HG03520 (cell line): Measurements from ENCODE around the gene PPP1R36.
A peak's percentile ranks its signal among the peaks of the same experiment; 100 is the strongest.
"Not testable (repeated sequence)": the region's sequence is repeated elsewhere in the genome, so short reads cannot be mapped to it uniquely, and the experiment has no call there.

Experiments
- ATAC-seq: cut with Tn5 transposase; IDR thresholded peaks from one replicate; pipeline ENCODE4 v1.9.1; 2021; ENCODE audit warnings: mild to moderate bottlenecking, moderate library complexity; ENCODE audit not compliant: unreplicated experiment

Gene PPP1R36

GRCh38 chr14:64562436-64562835 is 12.7 kb downstream of the PPP1R36 start:
- no peak for ATAC-seq

- ATAC-seq, result no peak
These were observed 13.9 kb downstream of the PPP1R36 start for GRCh38 chr14:64563696-64564095.

- no peak for ATAC-seq
These were observed 16.9 kb downstream of the PPP1R36 start for GRCh38 chr14:64566651-64567122.

GRCh38 chr14:64569138-64569631 is 19.4 kb downstream of the PPP1R36 start:
- no peak for ATAC-seq

GRCh38 chr14:64569646-64570045 is 19.9 kb downstream of the PPP1R36 start:
- ATAC-seq, result not testable (repeated sequence)

- ATAC-seq, result no peak
These were observed 22.8 kb downstream of the PPP1R36 start for GRCh38 chr14:64572386-64573104.

GRCh38 chr14:64573109-64573508 is 23.3 kb downstream of the PPP1R36 start:
- no peak for ATAC-seq

GRCh38 chr14:64574371-64575107 is 24.8 kb downstream of the PPP1R36 start:
- ATAC-seq, result no peak

- ATAC-seq, result no peak
These were observed 27.4 kb downstream of the PPP1R36 start for GRCh38 chr14:64577211-64577610.

GRCh38 chr14:64580467-64580866 is 30.7 kb downstream of the PPP1R36 start:
- ATAC-seq, result no peak

GRCh38 chr14:64581363-64581762 is 31.6 kb downstream of the PPP1R36 start:
- ATAC-seq, result no peak

GRCh38 chr14:64581817-64582216 is 32.1 kb downstream of the PPP1R36 start:
- no peak for ATAC-seq

GRCh38 chr14:64584190-64584589 is 34.4 kb downstream of the PPP1R36 start:
- ATAC-seq, result no peak

- ATAC-seq, result no peak
These were observed 42.0 kb downstream of the PPP1R36 start for GRCh38 chr14:64591809-64592208.

GRCh38 chr14:64594438-64594837 is 44.7 kb downstream of the PPP1R36 start:
- ATAC-seq, result no peak

- ATAC-seq, result peak; percentile 80
These were observed 48.6 kb downstream of the PPP1R36 start for GRCh38 chr14:64598404-64598803.

GRCh38 chr14:64601571-64601970 is 51.8 kb downstream of the PPP1R36 start:
- no peak for ATAC-seq

GRCh38 chr14:64602826-64603225 is 53.1 kb downstream of the PPP1R36 start:
- ATAC-seq, result no peak

- no peak for ATAC-seq
These were observed 54.2 kb downstream of the PPP1R36 start for GRCh38 chr14:64604001-64604400.

- ATAC-seq, result no peak
These were observed 55.1 kb downstream of the PPP1R36 start for GRCh38 chr14:64604881-64605280.

GRCh38 chr14:64605926-64606685 is 56.3 kb downstream of the PPP1R36 start:
- no peak for ATAC-seq
